Measurements from ENCODE around the gene ZBTB7B.

The ZBTB7B gene

GRCh38 chr1:155001675-155002463 is 733 bp upstream of the ZBTB7B start:
- H3K4me1 Mint-ChIP-seq = peaks cover 64% of the 10 kb centered on the region
- H3K9me3 Mint-ChIP-seq = no peaks in the 10 kb centered on the region
- H3K4me3 Mint-ChIP-seq = peak overlapping the region; percentile 93
- ATAC-seq (peak; percentile 81), DNase-seq (ENCODE audit: low spot score in 2 of 2) (peak; percentile 94 to 99)
- peaks cover 22% of the 10 kb centered on the region for H3K36me3 Mint-ChIP-seq
- peak overlapping the region; percentile 91 for H3K27ac Mint-ChIP-seq

- DNase-seq (ENCODE audit: low spot score in 2 of 2) (no peak), ATAC-seq (no peak)
- H3K36me3 Mint-ChIP-seq = peaks cover 22% of the 10 kb centered on the region
- no peaks in the 10 kb centered on the region for H3K9me3 Mint-ChIP-seq
- H3K27ac Mint-ChIP-seq = peak overlapping the region; percentile 91
- H3K4me1 Mint-ChIP-seq = peaks cover 58% of the 10 kb centered on the region
- peak overlapping the region; percentile 93 for H3K4me3 Mint-ChIP-seq
Measured at GRCh38 chr1:155003227-155003765, 694 bp downstream of the ZBTB7B start.

GRCh38 chr1:155003766-155004351 is 1.3 kb downstream of the ZBTB7B start:
- peak overlapping the region; percentile 91 for H3K27ac Mint-ChIP-seq
- H3K9me3 Mint-ChIP-seq = no peaks in the 10 kb centered on the region
- peaks cover 21% of the 10 kb centered on the region for H3K36me3 Mint-ChIP-seq
- ATAC-seq = no peak
- H3K4me3 Mint-ChIP-seq = peak overlapping the region; percentile 93
- peaks cover 59% of the 10 kb centered on the region for H3K4me1 Mint-ChIP-seq
- DNase-seq (ENCODE audit: low spot score in 2 of 2) = no peak

DNA sequence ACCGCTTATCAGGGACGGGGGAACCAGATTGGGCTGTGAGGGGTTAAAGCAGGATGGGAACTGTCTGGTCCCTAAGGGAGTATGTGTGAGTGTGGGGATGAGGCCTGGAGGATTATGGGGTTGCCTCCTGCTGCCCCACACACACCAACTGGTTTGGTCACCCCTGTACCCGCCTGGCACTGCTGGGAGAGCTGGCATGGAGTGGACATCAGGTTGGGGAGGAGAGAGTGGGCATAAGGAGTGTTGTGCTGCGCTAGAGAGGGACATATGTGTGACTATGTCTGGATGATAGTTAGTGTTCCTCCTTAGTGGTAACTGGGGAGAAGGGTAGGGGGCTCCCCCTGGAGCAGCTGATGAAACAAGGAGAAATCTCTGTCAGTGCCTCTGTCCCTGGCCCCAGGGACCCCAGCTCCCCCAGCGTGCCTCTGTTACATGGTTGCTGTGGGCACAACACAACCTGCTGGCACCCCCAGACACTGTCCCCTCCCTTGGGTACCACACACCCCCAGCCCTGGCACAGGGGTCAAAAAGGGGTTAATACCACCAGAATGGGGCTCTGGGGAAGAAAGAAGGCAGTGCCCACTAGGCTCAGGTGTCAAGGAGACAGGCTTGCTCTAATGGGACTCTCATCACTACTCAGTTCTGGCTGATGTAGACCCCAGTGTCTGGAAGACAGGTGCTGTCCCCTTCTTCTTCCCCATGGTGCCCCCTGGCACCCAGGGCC is 1.9 kb downstream of the ZBTB7B start:
- H3K27ac Mint-ChIP-seq = peak overlapping the region; percentile 91
- no peak for ATAC-seq
- peaks cover 61% of the 10 kb centered on the region for H3K4me1 Mint-ChIP-seq
- DNase-seq (ENCODE audit: low spot score in 2 of 2) = no peak
- H3K9me3 Mint-ChIP-seq = no peaks in the 10 kb centered on the region
- peaks cover 17% of the 10 kb centered on the region for H3K36me3 Mint-ChIP-seq
- H3K4me3 Mint-ChIP-seq = peak overlapping the region; percentile 93

- ATAC-seq (no peak), DNase-seq (ENCODE audit: low spot score in 2 of 2) (no peak)
- H3K9me3 Mint-ChIP-seq = no peaks in the 10 kb centered on the region
- peaks cover 8% of the 10 kb centered on the region for H3K36me3 Mint-ChIP-seq
- peaks cover 61% of the 10 kb centered on the region for H3K4me1 Mint-ChIP-seq
- H3K4me3 Mint-ChIP-seq = peak overlapping the region; percentile 93
- H3K27ac Mint-ChIP-seq = peak overlapping the region; percentile 91
Measured at GRCh38 chr1:155005076-155006011, 2.7 kb downstream of the ZBTB7B start.

GRCh38 chr1:155006601-155007101 is 4.0 kb downstream of the ZBTB7B start:
- Mint-ChIP-seq H3K4me1 (peaks cover 70% of the 10 kb centered on the region), H3K27ac (peak overlapping the region; percentile 91), H3K4me3 (peak overlapping the region; percentile 93), H3K36me3 (peaks cover 7% of the 10 kb centered on the region), H3K9me3 (no peaks in the 10 kb centered on the region)
- DNase-seq (ENCODE audit: low spot score in 2 of 2) = no peak
- ATAC-seq = peak; percentile 24

GRCh38 chr1:155007251-155007828 is 4.7 kb downstream of the ZBTB7B start:
- H3K4me1 Mint-ChIP-seq = peaks cover 70% of the 10 kb centered on the region
- peak overlapping the region; percentile 93 for H3K4me3 Mint-ChIP-seq
- H3K36me3 Mint-ChIP-seq = peaks cover 7% of the 10 kb centered on the region
- DNase-seq (ENCODE audit: low spot score in 2 of 2) (no peak), ATAC-seq (no peak)
- H3K9me3 Mint-ChIP-seq = no peaks in the 10 kb centered on the region
- peak overlapping the region; percentile 91 for H3K27ac Mint-ChIP-seq

GRCh38 chr1:155008015-155008941 is 5.7 kb downstream of the ZBTB7B start:
- peaks cover 76% of the 10 kb centered on the region for H3K4me1 Mint-ChIP-seq
- peak overlapping the region; percentile 97 for H3K27ac Mint-ChIP-seq
- H3K4me3 Mint-ChIP-seq = peak overlapping the region; percentile 74
- H3K9me3 Mint-ChIP-seq = no peaks in the 10 kb centered on the region
- no peak for DNase-seq (ENCODE audit: low spot score in 2 of 2)
- no peak for ATAC-seq
- H3K36me3 Mint-ChIP-seq = peaks cover 11% of the 10 kb centered on the region

- DNase-seq (ENCODE audit: low spot score in 2 of 2) (no peak), ATAC-seq (no peak)
- peaks cover 74% of the 10 kb centered on the region for H3K4me1 Mint-ChIP-seq
- H3K4me3 Mint-ChIP-seq = peak overlapping the region; percentile 74
- no peaks in the 10 kb centered on the region for H3K9me3 Mint-ChIP-seq
- peak overlapping the region; percentile 97 for H3K27ac Mint-ChIP-seq
- H3K36me3 Mint-ChIP-seq = peaks cover 11% of the 10 kb centered on the region
Measured at GRCh38 chr1:155009221-155009711, 6.7 kb downstream of the ZBTB7B start.

- Mint-ChIP-seq H3K9me3 (no peaks in the 10 kb centered on the region), H3K36me3 (peaks cover 13% of the 10 kb centered on the region), H3K27ac (peak overlapping the region; percentile 97), H3K4me3 (peak overlapping the region; percentile 74), H3K4me1 (peaks cover 70% of the 10 kb centered on the region)
- ATAC-seq (no peak), DNase-seq (ENCODE audit: low spot score in 2 of 2) (no peak)
Measured at GRCh38 chr1:155009742-155010141, 7.1 kb downstream of the ZBTB7B start.

- H3K27ac Mint-ChIP-seq = peak overlapping the region; percentile 97
- H3K9me3 Mint-ChIP-seq = no peaks in the 10 kb centered on the region
- H3K4me3 Mint-ChIP-seq = peak overlapping the region; percentile 74
- H3K4me1 Mint-ChIP-seq = peaks cover 67% of the 10 kb centered on the region
- ATAC-seq (no peak), DNase-seq (ENCODE audit: low spot score in 2 of 2) (no peak)
- H3K36me3 Mint-ChIP-seq = peaks cover 20% of the 10 kb centered on the region
Measured at GRCh38 chr1:155010211-155010918, 7.8 kb downstream of the ZBTB7B start.

DNA sequence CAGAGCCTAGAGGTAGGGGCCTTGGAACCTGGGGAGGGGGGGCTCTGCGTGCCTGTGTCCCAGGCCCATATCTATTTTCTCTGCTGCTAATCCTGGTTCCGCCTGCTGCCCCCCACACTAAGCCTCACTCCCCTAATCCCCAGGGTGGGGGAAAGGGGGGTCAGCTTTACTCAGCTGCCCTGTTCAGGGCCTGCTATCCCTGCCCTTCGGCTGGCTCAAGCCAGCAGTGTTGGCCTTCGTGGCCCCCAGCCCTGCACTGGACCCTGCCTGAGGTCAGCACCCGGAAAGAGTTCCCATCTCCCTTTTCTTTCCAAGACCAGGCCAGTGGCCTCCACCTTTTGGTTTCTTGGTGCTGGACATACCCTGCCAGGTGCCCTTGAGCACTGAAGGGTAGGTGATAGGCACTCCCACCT is 8.4 kb downstream of the ZBTB7B start:
- no peak for ATAC-seq
- H3K4me1 Mint-ChIP-seq = peaks cover 67% of the 10 kb centered on the region
- H3K4me3 Mint-ChIP-seq = peak overlapping the region; percentile 74
- DNase-seq (ENCODE audit: low spot score in 2 of 2) = no peak
- H3K36me3 Mint-ChIP-seq = peaks cover 26% of the 10 kb centered on the region
- no peaks in the 10 kb centered on the region for H3K9me3 Mint-ChIP-seq
- H3K27ac Mint-ChIP-seq = peak overlapping the region; percentile 97

Data from stimulated activated effector memory CD8-positive, alpha-beta T cell treated with anti-CD3 and anti-CD28 coated beads, Interleukin-12 subunit alpha, Interleukin-12 subunit beta, amount 100 ng/mL, for 72 hours (primary cell).